GM19324 (cell line): ENCODE data around the gene BDKRB1.
"Not testable (repeated sequence)": the region's sequence is repeated elsewhere in the genome, so short reads cannot be mapped to it uniquely, and the experiment has no call there.

Source experiments
- ATAC-seq: cut with Tn5 transposase; IDR thresholded peaks from one replicate; pipeline ENCODE4 v1.9.1; 2021; ENCODE audit warnings: mild to moderate bottlenecking, moderate library complexity; ENCODE audit not compliant: unreplicated experiment, low FRiP score

Gene BDKRB1

GRCh38 chr14:96232506-96232905 lies 23.5 kb upstream of the BDKRB1 start:
- ATAC-seq, result no peak

- ATAC-seq, result no peak
Observed at GRCh38 chr14:96233661-96234060, 22.3 kb upstream of the BDKRB1 start.

- no peak for ATAC-seq
Observed at GRCh38 chr14:96235426-96235825, 20.6 kb upstream of the BDKRB1 start.

- ATAC-seq, result no peak
Observed at GRCh38 chr14:96237641-96238040, 18.4 kb upstream of the BDKRB1 start.

- ATAC-seq, result no peak
Observed at GRCh38 chr14:96238676-96239265, 17.2 kb upstream of the BDKRB1 start.

GRCh38 chr14:96239711-96240141 lies 16.3 kb upstream of the BDKRB1 start:
- ATAC-seq, result no peak

GRCh38 chr14:96240641-96241040 lies 15.4 kb upstream of the BDKRB1 start:
- no peak for ATAC-seq

- no peak for ATAC-seq
Observed at GRCh38 chr14:96242126-96242525, 13.9 kb upstream of the BDKRB1 start.

GRCh38 chr14:96243785-96244184 lies 12.2 kb upstream of the BDKRB1 start:
- ATAC-seq, result no peak

- not testable (repeated sequence) for ATAC-seq
Observed at GRCh38 chr14:96245074-96245473, 10.9 kb upstream of the BDKRB1 start.

- ATAC-seq, result no peak
Observed at GRCh38 chr14:96245710-96246538, 10.1 kb upstream of the BDKRB1 start.

GRCh38 chr14:96246539-96246847 lies 9.5 kb upstream of the BDKRB1 start:
- ATAC-seq, result no peak

- ATAC-seq, result no peak
Observed at GRCh38 chr14:96247031-96247430, 9.0 kb upstream of the BDKRB1 start.

- no peak for ATAC-seq
Observed at GRCh38 chr14:96249029-96249428, 7.0 kb upstream of the BDKRB1 start.

- ATAC-seq, result no peak
Observed at GRCh38 chr14:96250485-96250884, 5.5 kb upstream of the BDKRB1 start.

GRCh38 chr14:96251656-96252155 lies 4.3 kb upstream of the BDKRB1 start:
- no peak for ATAC-seq

- ATAC-seq, result no peak
Observed at GRCh38 chr14:96252323-96252998, 3.5 kb upstream of the BDKRB1 start.

- ATAC-seq, result no peak
Observed at GRCh38 chr14:96252999-96253539, 2.9 kb upstream of the BDKRB1 start.

GRCh38 chr14:96254687-96255086 lies 1.3 kb upstream of the BDKRB1 start:
- no peak for ATAC-seq

GRCh38 chr14:96256407-96256806 lies 397 bp downstream of the BDKRB1 start:
- ATAC-seq, result no peak

GRCh38 chr14:96257056-96257455 lies 1.0 kb downstream of the BDKRB1 start:
- ATAC-seq, result no peak
